CD4-positive, alpha-beta T cell treated with Interleukin-12 subunit alpha and Interleukin-12 subunit beta, for 1 hour (primary cell): ENCODE measurements around the gene RPN2.
A peak's percentile ranks its signal among the peaks of the same experiment; 100 is the strongest.

ENCODE experiments used
- DNase-seq: peaks from one replicate; pipeline ENCODE4 v3.0.0-alpha.2; 2020

RPN2 gene

GRCh38 chr20:37270576-37271420, 91.7 kb downstream of the RPN2 start:
- peak; percentile 21 for DNase-seq

DNA sequence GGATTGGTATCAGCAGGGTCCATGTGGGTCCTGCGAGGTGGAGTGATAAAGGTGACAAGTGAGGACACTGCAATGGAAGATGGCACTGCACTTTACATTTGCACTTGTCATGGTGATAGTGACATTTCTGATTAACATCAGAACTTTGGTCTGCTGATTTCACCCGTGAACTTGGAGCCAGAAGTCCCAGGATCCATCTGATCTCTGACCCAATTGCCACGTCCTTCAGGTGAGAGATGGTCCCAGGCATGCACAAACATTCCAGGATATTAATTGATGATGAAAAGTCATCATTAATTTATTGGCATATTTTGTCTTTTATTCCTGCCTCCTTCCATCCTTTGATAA, 92.3 kb downstream of the RPN2 start:
- DNase-seq: no peak

DNA sequence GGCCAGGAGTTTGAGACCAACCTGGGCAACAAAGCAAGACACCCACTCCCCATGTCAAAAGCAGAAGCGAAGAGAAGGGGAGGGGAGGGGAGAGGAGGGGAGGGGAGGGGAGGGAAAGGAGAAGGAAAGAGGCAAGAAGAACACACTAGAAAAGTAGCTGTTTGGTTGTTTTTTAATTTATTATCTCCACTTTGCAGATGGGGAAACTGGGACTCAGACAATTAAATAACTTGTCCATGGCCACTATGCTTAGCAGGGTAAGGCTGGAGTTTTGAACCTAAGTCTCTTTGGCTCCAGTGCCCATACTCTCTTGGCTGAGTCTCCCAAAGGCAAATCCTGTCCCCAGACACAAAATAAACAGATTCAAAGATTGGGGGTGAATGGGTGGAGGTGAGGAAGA, 94.9 kb downstream of the RPN2 start:
- DNase-seq: no peak

- DNase-seq: no peak
Observed at GRCh38 chr20:37274851-37275524, 95.9 kb downstream of the RPN2 start.

DNA sequence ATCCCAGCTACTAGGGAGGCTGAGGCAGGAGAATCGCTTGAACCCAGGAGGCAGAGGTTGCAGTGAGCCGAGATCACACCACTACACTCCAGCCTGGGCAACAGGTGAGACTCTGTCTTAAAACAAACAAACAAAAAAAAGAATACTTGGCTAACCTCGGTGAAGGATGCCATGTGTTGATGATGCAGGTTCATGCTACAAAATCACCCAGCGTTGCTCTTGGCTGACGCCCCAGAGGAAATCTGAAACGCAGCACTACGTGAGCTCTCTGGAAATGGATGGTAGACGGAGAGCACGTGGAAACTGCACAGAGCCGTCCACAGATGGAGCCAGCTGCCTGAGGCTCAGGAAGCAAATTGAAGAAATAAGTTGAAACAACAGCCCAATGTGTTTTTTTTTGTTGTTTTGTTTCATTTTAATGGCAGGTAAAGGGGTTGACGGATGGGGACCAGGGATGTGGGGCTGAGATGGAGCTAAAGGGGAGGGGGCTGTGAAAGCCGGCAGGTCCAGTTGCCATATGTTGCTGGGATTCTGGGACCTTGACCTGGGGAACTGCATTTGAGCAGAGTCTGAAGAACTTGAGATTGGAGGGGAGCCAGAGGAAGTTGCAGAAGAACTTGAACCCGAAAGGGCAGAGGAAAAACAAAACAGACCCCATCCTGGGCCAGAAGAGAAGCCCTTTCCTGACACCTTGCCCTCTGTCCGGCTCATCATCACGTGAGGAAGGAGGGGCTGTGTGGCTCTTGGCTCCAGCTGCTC, 97.5 kb downstream of the RPN2 start:
- DNase-seq: no peak

DNA sequence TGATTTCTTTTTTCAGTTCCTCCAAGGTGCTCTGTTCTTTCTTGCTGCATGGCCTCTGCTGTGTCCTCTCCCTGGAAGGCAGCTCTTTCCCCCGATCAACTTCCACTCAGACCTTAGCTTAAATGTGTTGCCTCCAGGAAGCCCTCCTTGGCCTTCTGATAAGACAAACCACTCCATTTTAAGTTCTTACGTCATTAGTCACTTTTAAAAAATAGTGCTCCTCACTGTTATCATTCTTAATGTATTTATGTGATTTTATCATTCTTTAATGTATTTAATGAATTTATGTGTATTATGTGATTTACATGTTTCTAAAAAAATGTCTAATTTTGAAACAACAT, 98.1 kb downstream of the RPN2 start:
- DNase-seq: no peak

GRCh38 chr20:37278966-37279590, 99.9 kb downstream of the RPN2 start:
- no peak for DNase-seq

DNA sequence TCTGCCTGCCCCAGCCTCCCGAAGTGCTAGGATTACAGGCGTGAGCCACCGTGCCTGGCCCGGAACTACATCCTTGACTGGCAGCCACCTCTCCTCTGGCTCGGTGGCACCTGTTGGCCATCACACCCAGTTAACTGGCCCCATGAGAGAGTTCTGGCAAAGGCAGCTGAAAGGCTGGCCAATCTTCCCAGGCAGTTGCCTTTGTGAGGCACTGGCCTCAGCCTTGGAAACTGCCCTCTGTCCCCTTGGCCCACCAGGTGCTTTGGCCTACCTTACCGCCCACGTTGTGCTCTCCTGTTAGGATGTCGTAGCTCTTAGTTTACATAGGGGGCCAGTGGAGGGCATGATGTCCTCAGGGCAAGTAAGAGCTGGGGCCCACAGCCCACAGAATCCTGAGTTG, 100.7 kb downstream of the RPN2 start:
- DNase-seq: no peak

DNA sequence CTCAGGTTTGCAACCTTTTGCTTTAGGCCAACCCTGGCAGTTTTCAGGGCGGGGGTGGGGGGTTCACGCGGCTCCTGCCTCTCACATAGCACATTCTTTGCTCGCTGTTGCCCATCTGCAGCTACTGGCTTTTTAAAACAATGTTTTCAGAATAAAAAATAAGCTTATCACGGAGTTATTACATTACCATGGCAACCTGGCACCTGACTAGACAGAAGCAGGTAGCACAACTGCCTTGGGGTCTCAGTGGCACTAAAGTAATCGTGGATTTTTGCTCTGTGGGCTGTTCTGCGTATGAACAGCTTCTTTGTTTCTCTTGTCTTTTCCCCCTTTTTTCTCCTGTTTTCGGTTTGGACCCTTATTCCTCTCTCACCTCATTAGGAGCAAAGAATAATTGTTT, 101.3 kb downstream of the RPN2 start:
- no peak for DNase-seq

- no peak for DNase-seq
Observed at GRCh38 chr20:37282556-37282955, 103.4 kb downstream of the RPN2 start.

DNA sequence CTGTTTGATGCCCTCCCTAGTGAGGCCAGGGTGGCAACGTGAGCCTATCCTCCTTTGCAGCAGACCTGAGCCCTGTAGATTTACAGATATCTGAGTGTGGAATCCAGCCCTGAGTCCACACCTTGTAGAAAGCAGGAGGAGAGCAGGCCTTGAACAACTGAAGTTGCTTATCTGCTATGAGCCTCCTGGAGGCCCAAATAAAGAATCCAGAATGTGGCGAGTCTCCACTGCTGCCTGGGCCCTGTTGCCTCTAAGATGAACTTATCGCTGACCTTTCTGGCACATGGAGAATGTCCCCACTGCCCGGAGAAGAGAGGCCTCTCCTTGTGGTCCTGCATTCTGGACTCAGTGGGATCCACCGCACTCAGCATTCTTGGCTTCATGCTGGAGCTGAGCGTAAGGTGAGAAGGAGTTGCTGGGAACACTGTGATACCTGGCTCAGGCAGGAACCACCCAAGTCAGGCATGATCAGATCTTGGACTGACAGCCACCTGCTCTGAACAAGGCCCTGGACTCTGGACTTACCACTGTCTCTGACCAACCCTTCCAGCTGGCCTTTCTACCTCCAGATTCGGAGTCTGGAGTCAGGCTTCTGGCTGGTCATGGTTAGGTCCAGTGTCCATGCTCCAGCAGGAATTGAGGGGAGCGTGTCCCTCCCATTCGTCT, 104.5 kb downstream of the RPN2 start:
- no peak for DNase-seq

GRCh38 chr20:37284691-37285161, 105.6 kb downstream of the RPN2 start:
- no peak for DNase-seq

GRCh38 chr20:37285664-37286374, 106.7 kb downstream of the RPN2 start:
- DNase-seq: no peak

DNA sequence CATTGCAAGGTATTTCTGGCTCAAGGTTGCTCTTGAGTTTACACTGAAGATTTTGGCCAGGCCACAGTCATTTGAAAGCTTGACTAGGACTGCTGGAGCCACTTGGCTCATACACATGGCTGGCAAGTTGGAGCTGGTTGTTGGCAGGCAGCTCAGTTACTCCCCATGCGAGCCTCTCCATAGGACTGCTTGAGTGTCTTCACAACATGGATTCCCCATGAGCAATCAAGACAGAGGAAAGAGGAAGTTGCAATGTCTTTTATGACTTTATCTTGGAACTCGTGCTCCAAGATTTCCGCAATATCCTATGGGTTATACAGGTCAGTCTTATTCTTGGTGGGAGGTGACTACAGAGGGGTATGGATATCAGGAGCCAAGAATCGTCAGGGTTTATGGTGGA, 109.0 kb downstream of the RPN2 start:
- DNase-seq: no peak

DNA sequence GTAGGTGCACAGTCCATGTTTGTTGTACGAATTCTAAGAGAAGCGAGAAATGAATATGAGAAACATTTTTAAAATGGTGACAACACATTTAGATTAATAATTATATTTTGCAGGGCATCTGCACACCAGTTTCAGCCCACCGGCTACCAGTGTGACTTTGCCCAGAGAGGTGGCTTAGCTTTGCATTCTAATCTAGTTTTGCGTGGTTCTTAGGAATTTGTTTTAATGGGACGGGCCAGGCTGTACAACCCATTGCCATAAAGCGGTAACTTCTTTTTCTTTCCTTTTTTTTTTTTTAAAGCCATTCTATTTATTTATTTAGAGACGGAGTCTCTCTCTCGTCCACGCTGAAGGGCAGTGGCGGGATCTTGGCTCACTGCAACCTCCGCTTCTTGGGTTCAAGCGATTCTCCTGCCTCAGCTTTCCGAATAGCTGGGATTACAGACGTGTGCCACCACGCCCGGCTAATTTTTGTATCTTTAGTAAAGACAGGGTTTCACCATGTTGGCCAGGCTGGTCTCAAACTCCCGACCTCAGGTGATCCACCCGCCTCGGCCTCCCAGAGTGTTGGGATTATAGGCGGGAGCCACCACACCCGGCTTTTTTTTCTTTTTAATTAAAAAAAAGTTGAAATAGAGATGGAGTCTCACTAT, 111.2 kb downstream of the RPN2 start:
- DNase-seq: no peak
